HCT116 (cell line): Measurements from ENCODE around the gene FSTL4. TPM values are rescaled to one million over a fixed set of nuclear protein-coding genes. Genes with fewer than 3 reads are reported as not detected.

Experiments
- ATAC-seq: fragments of 200-7000 bp; cut with Tn5 transposase; 2 replicates; pipeline ENCODE4 v1.9.1; 2020; ENCODE audit warnings: mild to moderate bottlenecking, moderate library complexity
- BruUV-seq: library from RNA; stranded (reverse); fragments of 400-500 nt; replicated peaks from 2 replicates; lab custom pipeline; 2021; lab: Mats Ljungman, UMichigan
- CTCF ChIA-PET: fragments of 300-600 bp; sonication (Branson Sonifier 250); formaldehyde crosslinking; loops from one replicate; lab custom pipeline; 2021; ENCODE audit warnings: antibody characterized with exemption; lab: Charles Lee
- POLR2A ChIA-PET: fragments of 300-600, 350-600 bp; sonication (Branson Sonifier 250); formaldehyde crosslinking; loops from one replicate; lab custom pipeline; 2021; ENCODE audit warnings: antibody characterized with exemption; lab: Charles Lee
- RAD21 ChIA-PET, 2 experiments: fragments of 300-600 bp; sonication (Branson Sonifier 250); formaldehyde crosslinking; loops; one replicate each; lab custom pipeline; 2023; ENCODE audit warnings: low total read pairs in 2 of 2; ENCODE audit not compliant: uncharacterized antibody in 2 of 2, unreplicated experiment in 2 of 2, low non-redundant PET in 1 of 2; lab: Charles Lee
- DNase-seq: peaks from one replicate; pipeline ENCODE4 v3.0.0-alpha.2; 2010; ENCODE audit warnings: low read depth, low spot score
- H2AFZ ChIP-seq: fragments of 200-600 bp; shearing (Covaris generic), sonication (generic); 2 replicates; pipeline ENCODE4 v1.6.1; 2017; ENCODE audit warnings: low read depth, mixed run types, mixed read lengths, antibody characterized with exemption, low read length; ENCODE audit not compliant: poor library complexity, severe bottlenecking
- H3K27ac ChIP-seq: 2 replicates; pipeline ENCODE4 v1.5.1; 2012; ENCODE audit warnings: low read depth, low read length
- H3K27me3 ChIP-seq: fragments of 200-600 bp; sonication (generic); 2 replicates; pipeline ENCODE4 v1.6.1; 2016; ENCODE audit warnings: mixed run types, low read length, mixed read lengths; ENCODE audit not compliant: insufficient read depth
- H3K36me3 ChIP-seq, 2 experiments: fragments of 200-500 bp in 1 of 2; fragments of 200-600 bp in 1 of 2; sonication (Bioruptor generic) in 1 of 2; sonication (generic) in 1 of 2; 2 replicates each; pipeline versions ENCODE4 v1.5.1 to v1.6.1; 2014 to 2016; ENCODE audit warnings: low read length in 2 of 2, inconsistent platforms in 1 of 2, mixed read lengths in 1 of 2, mixed run types in 1 of 2; ENCODE audit not compliant: insufficient read depth in 2 of 2, control insufficient read depth in 1 of 2
- H3K4me1 ChIP-seq, 2 experiments: fragments of 200-600 bp in 1 of 2; sonication (generic) in 1 of 2; 2 replicates each; pipeline versions ENCODE4 v1.5.1 to v1.6.1; 2012 to 2017; ENCODE audit warnings: low read length in 2 of 2, inconsistent platforms in 1 of 2, mild to moderate bottlenecking in 1 of 2, mixed read lengths in 1 of 2, mixed run types in 1 of 2, moderate library complexity in 1 of 2; ENCODE audit not compliant: insufficient read depth in 2 of 2, control insufficient read depth in 1 of 2
- H3K4me2 ChIP-seq: fragments of 200-600 bp; sonication (generic); 2 replicates; pipeline ENCODE4 v1.6.1; 2017; ENCODE audit warnings: mixed run types, low read length, mixed read lengths
- H3K4me3 ChIP-seq, 2 experiments: fragments of 200-600 bp in 1 of 2; sonication (generic) in 1 of 2; replicated peaks in 1 of 2; 2 replicates each; pipeline ENCODE4 v1.5.1; 2011 to 2016; ENCODE audit warnings: low read length in 2 of 2, control low read depth in 1 of 2, low read depth in 1 of 2, mild to moderate bottlenecking in 1 of 2, mixed read lengths in 1 of 2, mixed run types in 1 of 2
- H3K79me2 ChIP-seq: fragments of 200-600 bp; sonication (generic); 2 replicates; pipeline ENCODE4 v1.6.1; 2017; ENCODE audit warnings: mild to moderate bottlenecking, mixed run types, low read length, moderate library complexity, mixed read lengths; ENCODE audit not compliant: insufficient read depth
- H3K9ac ChIP-seq: fragments of 200-600 bp; sonication (generic); 2 replicates; pipeline ENCODE4 v1.6.1; 2016; ENCODE audit warnings: low read length, mixed read lengths
- H3K9me2 ChIP-seq: fragments of 200-600 bp; sonication (generic), shearing (Covaris generic); 2 replicates; pipeline ENCODE4 v1.6.1; 2017; ENCODE audit warnings: mixed run types, mild to moderate bottlenecking, moderate library complexity; ENCODE audit not compliant: insufficient read depth
- H3K9me3 ChIP-seq, 2 experiments: fragments of 200-500 bp in 1 of 2; fragments of 200-600 bp in 1 of 2; sonication (Bioruptor generic) in 1 of 2; sonication (generic) in 1 of 2; 2 replicates each; pipeline ENCODE4 v1.6.1; 2014 to 2017; ENCODE audit warnings: low read length in 2 of 2, mixed read lengths in 2 of 2, inconsistent platforms in 1 of 2, low read depth in 1 of 2, mild to moderate bottlenecking in 1 of 2, mixed run types in 1 of 2, moderate library complexity in 1 of 2; ENCODE audit not compliant: control insufficient read depth in 1 of 2, insufficient read depth in 1 of 2
- H4K20me1 ChIP-seq: fragments of 200-600 bp; sonication (generic), shearing (Covaris generic); 2 replicates; pipeline ENCODE4 v1.6.1; 2017; ENCODE audit warnings: mixed run types, mild to moderate bottlenecking, moderate library complexity; ENCODE audit not compliant: insufficient read depth
- CBX3 ChIP-seq: IDR thresholded peaks from 2 replicates; pipeline ENCODE4 v1.6.1; 2012; ENCODE audit warnings: low read depth
- CEBPB ChIP-seq: IDR thresholded peaks from 2 replicates; pipeline ENCODE4 v1.6.1; 2012; ENCODE audit warnings: low read depth
- EGR1 ChIP-seq: IDR thresholded peaks from 2 replicates; pipeline ENCODE4 v1.6.1; 2012; ENCODE audit warnings: low read depth
- EZH2 ChIP-seq: fragments of 200-600 bp; sonication (generic); IDR thresholded peaks from 2 replicates; pipeline ENCODE4 v1.6.1; 2017; ENCODE audit warnings: antibody characterized with exemption, mixed run types
- POLR2A ChIP-seq: IDR thresholded peaks from 2 replicates; pipeline ENCODE4 v1.7.0; 2011; ENCODE audit warnings: borderline replicate concordance; ENCODE audit not compliant: insufficient read depth, insufficient read length; ENCODE audit errors: extremely low read depth
- SIN3A ChIP-seq: IDR thresholded peaks from 2 replicates; pipeline ENCODE4 v1.6.1; 2012; ENCODE audit warnings: low read depth
- SRF ChIP-seq: IDR thresholded peaks from 2 replicates; pipeline ENCODE4 v1.6.1; 2012; ENCODE audit warnings: low read depth
- intact Hi-C: fragments of 100-400 bp; cut with micrococcal nuclease; formaldehyde crosslinking; loops from 2 replicates; pipeline ENCODE4 v1.10.0; 2022
- total RNA-seq: library from RNA; stranded (reverse); gene quantifications from one replicate; pipeline ENCODE4 v1.2.1, GENCODE V29; 2021; ENCODE audit not compliant: unreplicated experiment
- TF ChIP-seq, protein P1 (sequence below): IDR thresholded peaks from 2 replicates; pipeline ENCODE4 v1.6.1; 2012; ENCODE audit warnings: low read depth
- TF ChIP-seq, protein P2 (sequence below): IDR thresholded peaks from 2 replicates; pipeline ENCODE4 v1.6.1; 2012
- TF ChIP-seq, protein P3 (sequence below), 3 experiments: fragments of 200-600 bp in 1 of 3; sonication (generic) in 1 of 3; IDR thresholded peaks in 2 of 3; conservative IDR thresholded peaks in 1 of 3; 2 replicates each; pipeline ENCODE4 v1.5.1; 2012 to 2017; ENCODE audit warnings: low read depth in 2 of 3, low read length in 2 of 3, antibody characterized with exemption in 1 of 3, borderline replicate concordance in 1 of 3, control low read depth in 1 of 3, mild to moderate bottlenecking in 1 of 3, mixed read lengths in 1 of 3, mixed run types in 1 of 3, moderate library complexity in 1 of 3; ENCODE audit not compliant: insufficient read depth in 1 of 3

FSTL4 gene
- total RNA-seq, 1 experiment from 2014 or later = 0.37 TPM

DNA sequence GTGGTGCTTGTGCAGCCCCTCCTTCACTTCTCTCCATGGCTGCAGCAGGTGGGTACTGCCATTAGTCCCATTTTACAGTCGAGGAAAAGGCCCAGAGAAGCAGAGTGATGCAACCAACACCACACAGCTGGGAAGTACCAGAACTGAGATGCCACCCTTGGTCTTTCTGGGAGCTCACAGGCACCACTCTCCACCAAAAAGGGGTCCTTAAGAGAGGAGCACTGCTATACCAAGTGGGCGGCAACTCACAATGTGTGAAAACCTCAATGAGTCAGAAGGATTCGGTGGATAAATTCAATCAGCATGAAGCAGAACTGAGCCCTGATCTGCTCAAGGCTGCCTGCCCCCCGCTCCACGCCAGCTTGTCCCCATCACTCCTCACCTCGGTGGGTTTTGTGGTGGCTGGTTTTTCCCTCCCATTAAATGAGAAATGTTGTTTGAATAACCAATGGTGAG lies 213.7 kb downstream of the FSTL4 start:
- no peak overlapping the region for H3K4me3 ChIP-seq
- H3K9me3 ChIP-seq = no peaks in the 10 kb centered on the region
- H3K4me2 ChIP-seq = no peak overlapping the region
- no peaks in the 10 kb centered on the region for H3K9me2 ChIP-seq
- CTCF ChIA-PET = no interaction called here
- no peaks in the 10 kb centered on the region for H3K36me3 ChIP-seq
- H3K79me2 ChIP-seq = no peaks in the 10 kb centered on the region
- POLR2A ChIA-PET = no interaction called here
- H4K20me1 ChIP-seq = no peaks in the 10 kb centered on the region
- no peak overlapping the region for H3K9ac ChIP-seq
- RAD21 ChIA-PET = no interaction called here
- no TSS peak for BruUV-seq
- no peak for DNase-seq
- H2AFZ ChIP-seq = no peak overlapping the region
- no peak for ATAC-seq
- peaks cover 8 to 11% of the 10 kb centered on the region in 2 experiments for H3K4me1 ChIP-seq
- TF ChIP-seq, protein P1, sequence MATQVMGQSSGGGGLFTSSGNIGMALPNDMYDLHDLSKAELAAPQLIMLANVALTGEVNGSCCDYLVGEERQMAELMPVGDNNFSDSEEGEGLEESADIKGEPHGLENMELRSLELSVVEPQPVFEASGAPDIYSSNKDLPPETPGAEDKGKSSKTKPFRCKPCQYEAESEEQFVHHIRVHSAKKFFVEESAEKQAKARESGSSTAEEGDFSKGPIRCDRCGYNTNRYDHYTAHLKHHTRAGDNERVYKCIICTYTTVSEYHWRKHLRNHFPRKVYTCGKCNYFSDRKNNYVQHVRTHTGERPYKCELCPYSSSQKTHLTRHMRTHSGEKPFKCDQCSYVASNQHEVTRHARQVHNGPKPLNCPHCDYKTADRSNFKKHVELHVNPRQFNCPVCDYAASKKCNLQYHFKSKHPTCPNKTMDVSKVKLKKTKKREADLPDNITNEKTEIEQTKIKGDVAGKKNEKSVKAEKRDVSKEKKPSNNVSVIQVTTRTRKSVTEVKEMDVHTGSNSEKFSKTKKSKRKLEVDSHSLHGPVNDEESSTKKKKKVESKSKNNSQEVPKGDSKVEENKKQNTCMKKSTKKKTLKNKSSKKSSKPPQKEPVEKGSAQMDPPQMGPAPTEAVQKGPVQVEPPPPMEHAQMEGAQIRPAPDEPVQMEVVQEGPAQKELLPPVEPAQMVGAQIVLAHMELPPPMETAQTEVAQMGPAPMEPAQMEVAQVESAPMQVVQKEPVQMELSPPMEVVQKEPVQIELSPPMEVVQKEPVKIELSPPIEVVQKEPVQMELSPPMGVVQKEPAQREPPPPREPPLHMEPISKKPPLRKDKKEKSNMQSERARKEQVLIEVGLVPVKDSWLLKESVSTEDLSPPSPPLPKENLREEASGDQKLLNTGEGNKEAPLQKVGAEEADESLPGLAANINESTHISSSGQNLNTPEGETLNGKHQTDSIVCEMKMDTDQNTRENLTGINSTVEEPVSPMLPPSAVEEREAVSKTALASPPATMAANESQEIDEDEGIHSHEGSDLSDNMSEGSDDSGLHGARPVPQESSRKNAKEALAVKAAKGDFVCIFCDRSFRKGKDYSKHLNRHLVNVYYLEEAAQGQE = no peak
- TF ChIP-seq CBX3 (no peak), CEBPB (no peak), POLR2A (no peak), EZH2 (no peak), EGR1 (no peak), SRF (no peak), SIN3A (no peak)
- TF ChIP-seq, protein P2, sequence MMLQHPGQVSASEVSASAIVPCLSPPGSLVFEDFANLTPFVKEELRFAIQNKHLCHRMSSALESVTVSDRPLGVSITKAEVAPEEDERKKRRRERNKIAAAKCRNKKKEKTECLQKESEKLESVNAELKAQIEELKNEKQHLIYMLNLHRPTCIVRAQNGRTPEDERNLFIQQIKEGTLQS = no peak
- TF ChIP-seq, protein P3, sequence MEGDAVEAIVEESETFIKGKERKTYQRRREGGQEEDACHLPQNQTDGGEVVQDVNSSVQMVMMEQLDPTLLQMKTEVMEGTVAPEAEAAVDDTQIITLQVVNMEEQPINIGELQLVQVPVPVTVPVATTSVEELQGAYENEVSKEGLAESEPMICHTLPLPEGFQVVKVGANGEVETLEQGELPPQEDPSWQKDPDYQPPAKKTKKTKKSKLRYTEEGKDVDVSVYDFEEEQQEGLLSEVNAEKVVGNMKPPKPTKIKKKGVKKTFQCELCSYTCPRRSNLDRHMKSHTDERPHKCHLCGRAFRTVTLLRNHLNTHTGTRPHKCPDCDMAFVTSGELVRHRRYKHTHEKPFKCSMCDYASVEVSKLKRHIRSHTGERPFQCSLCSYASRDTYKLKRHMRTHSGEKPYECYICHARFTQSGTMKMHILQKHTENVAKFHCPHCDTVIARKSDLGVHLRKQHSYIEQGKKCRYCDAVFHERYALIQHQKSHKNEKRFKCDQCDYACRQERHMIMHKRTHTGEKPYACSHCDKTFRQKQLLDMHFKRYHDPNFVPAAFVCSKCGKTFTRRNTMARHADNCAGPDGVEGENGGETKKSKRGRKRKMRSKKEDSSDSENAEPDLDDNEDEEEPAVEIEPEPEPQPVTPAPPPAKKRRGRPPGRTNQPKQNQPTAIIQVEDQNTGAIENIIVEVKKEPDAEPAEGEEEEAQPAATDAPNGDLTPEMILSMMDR (IDR thresholded peaks at IDR 0.05 in 2 of 3, conservative IDR thresholded peaks at IDR 0.05 in 1 of 3; ENCODE audit: borderline replicate concordance in 1 of 3, insufficient read depth in 1 of 3, low read depth in 2 of 3, low read length in 2 of 3) = no peak
- intact Hi-C loops = no loop called here
- no peaks in the 10 kb centered on the region for H3K27me3 ChIP-seq
- H3K27ac ChIP-seq = no peak overlapping the region
